Upper lobe of right lung (tissue), 1 donor: ENCODE data around the gene CD1E. TPM values are rescaled to one million over a fixed set of nuclear protein-coding genes. Genes with fewer than 3 reads are reported as not detected.

Source experiments
- ATAC-seq: fragments of 200-7000 bp; cut with Tn5 transposase; one replicate; pipeline ENCODE4 v1.9.1; 2020; ENCODE audit warnings: mild to moderate bottlenecking, moderate library complexity
- DNase-seq: peaks from one replicate; pipeline ENCODE4 v3.0.0-alpha.2; 2020
- H3K27ac ChIP-seq: fragments of 200-600 bp; one replicate; pipeline ENCODE4 v1.8.0; 2022
- H3K27me3 ChIP-seq: fragments of 200-600 bp; one replicate; pipeline ENCODE4 v1.8.0; 2022; ENCODE audit warnings: mild to moderate bottlenecking
- H3K36me3 ChIP-seq: fragments of 200-600 bp; one replicate; pipeline ENCODE4 v1.8.0; 2022
- H3K4me1 ChIP-seq: fragments of 200-600 bp; one replicate; pipeline ENCODE4 v1.8.0; 2022
- H3K4me3 ChIP-seq: fragments of 200-600 bp; one replicate; pipeline ENCODE4 v1.8.0; 2022; ENCODE audit warnings: mild to moderate bottlenecking
- H3K9me3 ChIP-seq: fragments of 200-600 bp; one replicate; pipeline ENCODE4 v1.8.0; 2022
- CTCF ChIP-seq: fragments of 200-600 bp; IDR thresholded peaks from one replicate; pipeline ENCODE4 v1.8.0; 2022; ENCODE audit warnings: antibody characterized with exemption
- intact Hi-C: fragments of 100-400 bp; cut with DNase I; formaldehyde crosslinking; loops from one replicate; pipeline ENCODE4 v1.11.0; 2022
- total RNA-seq: library from RNA; stranded (reverse); fragmentation: NEBNext Ultra II Directional; extraction: Animal tissue kit (Norgen Biotek cat#: 25700); gene quantifications from one replicate; pipeline ENCODE4 v1.2.1, GENCODE V29; 2021
- donor health status: DM: no; HTN: yes; CAD: no; lungs with severe emphysema.

The CD1E gene
- total RNA-seq, 1 donor from 2014 or later: 3.8 TPM

GRCh38 chr1:158354255-158354654 lies 561 bp downstream of the CD1E start:
- Histone ChIP-seq H3K4me1 (no peaks in the 10 kb centered on the region), H3K36me3 (no peaks in the 10 kb centered on the region), H3K27ac (no peak overlapping the region), H3K9me3 (no peaks in the 10 kb centered on the region), H3K27me3 (no peaks in the 10 kb centered on the region), H3K4me3 (no peak overlapping the region)
- no peak for DNase-seq
- intact Hi-C loops: no loop called here
- peak; percentile 82 for ATAC-seq
- no peak for TF ChIP-seq CTCF

- DNase-seq: no peak
- H3K4me1 ChIP-seq: no peaks in the 10 kb centered on the region
These were observed 2.1 kb downstream of the CD1E start for GRCh38 chr1:158355773-158356285.

GRCh38 chr1:158356616-158357015 lies 2.9 kb downstream of the CD1E start:
- Histone ChIP-seq H3K36me3 (no peaks in the 10 kb centered on the region), H3K9me3 (no peaks in the 10 kb centered on the region), H3K4me3 (no peak overlapping the region), H3K4me1 (no peaks in the 10 kb centered on the region), H3K27me3 (no peaks in the 10 kb centered on the region), H3K27ac (no peak overlapping the region)
- TF ChIP-seq CTCF: no peak
- intact Hi-C loops: no loop called here
- DNase-seq (no peak), ATAC-seq (no peak)

More at GRCh38 chr1:158355773-158356285, 2.1 kb downstream of the CD1E start:
- Histone ChIP-seq H3K4me3 (no peak overlapping the region), H3K27ac (no peak overlapping the region), H3K27me3 (no peaks in the 10 kb centered on the region), H3K36me3 (no peaks in the 10 kb centered on the region), H3K9me3 (no peaks in the 10 kb centered on the region)
- intact Hi-C loops: no loop called here
- no peak for TF ChIP-seq CTCF
- no peak for ATAC-seq

GRCh38 chr1:158357441-158357840 lies 3.7 kb downstream of the CD1E start:
- intact Hi-C loops: no loop called here
- H3K4me3 ChIP-seq: no peak overlapping the region

GRCh38 chr1:158362482-158362881 lies 8.8 kb downstream of the CD1E start:
- no peak for DNase-seq
- no peak for ATAC-seq
- Histone ChIP-seq H3K27me3 (no peaks in the 10 kb centered on the region), H3K4me1 (no peaks in the 10 kb centered on the region), H3K4me3 (no peak overlapping the region), H3K27ac (no peak overlapping the region), H3K36me3 (no peaks in the 10 kb centered on the region), H3K9me3 (no peaks in the 10 kb centered on the region)
- TF ChIP-seq CTCF: no peak
- intact Hi-C loops: no loop called here

More at GRCh38 chr1:158357441-158357840, 3.7 kb downstream of the CD1E start:
- ATAC-seq: no peak
- no peaks in the 10 kb centered on the region for H3K36me3 ChIP-seq
- no peaks in the 10 kb centered on the region for H3K9me3 ChIP-seq
- DNase-seq: no peak
- no peaks in the 10 kb centered on the region for H3K4me1 ChIP-seq
- H3K27me3 ChIP-seq: no peaks in the 10 kb centered on the region
- no peak for TF ChIP-seq CTCF
- H3K27ac ChIP-seq: no peak overlapping the region

GRCh38 chr1:158362941-158363340 lies 9.2 kb downstream of the CD1E start:
- Histone ChIP-seq H3K27me3 (no peaks in the 10 kb centered on the region), H3K27ac (no peak overlapping the region), H3K4me3 (no peak overlapping the region), H3K9me3 (no peaks in the 10 kb centered on the region), H3K4me1 (no peaks in the 10 kb centered on the region), H3K36me3 (no peaks in the 10 kb centered on the region)
- intact Hi-C loops: no loop called here
- DNase-seq (no peak), ATAC-seq (no peak)
- no peak for TF ChIP-seq CTCF
